HT-29 (cell line): ENCODE results near the gene ALKBH8. TPM values are rescaled to one million over a fixed set of nuclear protein-coding genes. Genes with fewer than 3 reads are reported as not detected.

Experiments
- total RNA-seq: library from RNA; depleted of rRNA; stranded (reverse); fragments of >200 nt; shearing (Covaris generic); gene quantifications from 2 replicates; pipeline ENCODE4 v1.2.3, GENCODE V29; 2014; rRNA removed

Gene ALKBH8
- total RNA-seq, 1 experiment from 2014 or later, result 2.6 TPM

Other genes starting within 250 kb of the ALKBH8 start
- gene CWF19L2, start 107.9 kb downstream of the ALKBH8 start, total RNA-seq, result 3.7 and 4.0 TPM in 2 replicates
- not detected in 2 replicates for gene ELMOD1, start 25.4 kb upstream of the ALKBH8 start, total RNA-seq
- not detected in 2 replicates for gene SLN, start 146.3 kb upstream of the ALKBH8 start, total RNA-seq